Activated naive CD4-positive, alpha-beta T cell treated with Interleukin-2 at 50 U/mL for 16 hours (primary cell): ENCODE data around the gene CALHM6.
"Not testable (repeated sequence)": the region's sequence is repeated elsewhere in the genome, so short reads cannot be mapped to it uniquely, and the experiment has no call there.

Experiments
- DNase-seq: peaks from one replicate; pipeline ENCODE4 v3.0.0-alpha.2; 2020

The CALHM6 gene

GRCh38 chr6:116483616-116484015 lies 22.4 kb downstream of the CALHM6 start:
- no peak for DNase-seq

- DNase-seq: no peak
Observed at GRCh38 chr6:116485559-116486184, 24.5 kb downstream of the CALHM6 start.

- DNase-seq: no peak
Observed at GRCh38 chr6:116491610-116492330, 30.6 kb downstream of the CALHM6 start.

- DNase-seq: no peak
Observed at GRCh38 chr6:116492331-116493067, 31.3 kb downstream of the CALHM6 start.

GRCh38 chr6:116495161-116495560 lies 34.0 kb downstream of the CALHM6 start:
- DNase-seq: not testable (repeated sequence)

GRCh38 chr6:116497113-116497676 lies 36.0 kb downstream of the CALHM6 start:
- no peak for DNase-seq

- no peak for DNase-seq
Observed at GRCh38 chr6:116500969-116501433, 39.8 kb downstream of the CALHM6 start.

- DNase-seq: no peak
Observed at GRCh38 chr6:116507324-116507723, 46.1 kb downstream of the CALHM6 start.

GRCh38 chr6:116508527-116508926 lies 47.4 kb downstream of the CALHM6 start:
- DNase-seq: no peak

GRCh38 chr6:116511424-116512110 lies 50.4 kb downstream of the CALHM6 start, which contains the start of gene CALHM5:
TSS of gene CALHM5 (plus strand) at chr6:116511639. CDS start at chr6:116511697, 58 bp downstream.
- no peak for DNase-seq

GRCh38 chr6:116512111-116512559 lies 51.0 kb downstream of the CALHM6 start:
- DNase-seq: no peak

- no peak for DNase-seq
Observed at GRCh38 chr6:116512734-116513133, 51.6 kb downstream of the CALHM6 start.
